ENCODE results near the gene ALDH1A1.

Gene ALDH1A1

GRCh38 chr9:72979405-72980100 lies 26.7 kb upstream of the ALDH1A1 start:
- no peak for DNase-seq (ENCODE audit: low read depth in 2 of 2)

- DNase-seq (ENCODE audit: low read depth in 2 of 2), result no peak
These were observed 25.9 kb upstream of the ALDH1A1 start for GRCh38 chr9:72978744-72979143.

GRCh38 chr9:72977670-72978069 lies 24.8 kb upstream of the ALDH1A1 start:
- DNase-seq (ENCODE audit: low read depth in 2 of 2), result no peak

GRCh38 chr9:72974501-72974900 lies 21.6 kb upstream of the ALDH1A1 start:
- no peak for DNase-seq (ENCODE audit: low read depth in 2 of 2)

- no peak for DNase-seq (ENCODE audit: low read depth in 2 of 2)
These were observed 19.8 kb upstream of the ALDH1A1 start for GRCh38 chr9:72972636-72973035.

GRCh38 chr9:72971411-72971810 lies 18.6 kb upstream of the ALDH1A1 start:
- DNase-seq (ENCODE audit: low read depth in 2 of 2), result no peak

DNA sequence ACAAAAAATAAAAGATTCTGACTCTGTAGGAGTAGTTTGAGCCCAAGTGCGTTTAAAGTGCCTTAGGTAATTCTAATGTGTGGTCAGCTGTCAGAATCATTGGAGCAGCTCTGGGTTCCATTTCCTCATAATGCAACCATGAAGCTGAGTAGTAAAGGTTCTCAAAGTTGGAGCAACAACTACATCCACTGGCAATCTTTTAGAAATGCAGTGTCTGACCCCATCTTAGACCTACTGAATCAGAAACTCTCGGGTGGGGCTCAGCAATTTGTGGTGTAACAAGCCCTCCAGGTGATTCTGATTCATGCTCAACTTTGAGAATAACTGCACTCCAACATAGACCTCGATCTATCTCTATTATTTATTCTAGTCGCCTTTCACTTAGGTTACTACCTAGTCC lies 7.6 kb upstream of the ALDH1A1 start:
- no peak for DNase-seq (ENCODE audit: low read depth in 2 of 2)

DNA sequence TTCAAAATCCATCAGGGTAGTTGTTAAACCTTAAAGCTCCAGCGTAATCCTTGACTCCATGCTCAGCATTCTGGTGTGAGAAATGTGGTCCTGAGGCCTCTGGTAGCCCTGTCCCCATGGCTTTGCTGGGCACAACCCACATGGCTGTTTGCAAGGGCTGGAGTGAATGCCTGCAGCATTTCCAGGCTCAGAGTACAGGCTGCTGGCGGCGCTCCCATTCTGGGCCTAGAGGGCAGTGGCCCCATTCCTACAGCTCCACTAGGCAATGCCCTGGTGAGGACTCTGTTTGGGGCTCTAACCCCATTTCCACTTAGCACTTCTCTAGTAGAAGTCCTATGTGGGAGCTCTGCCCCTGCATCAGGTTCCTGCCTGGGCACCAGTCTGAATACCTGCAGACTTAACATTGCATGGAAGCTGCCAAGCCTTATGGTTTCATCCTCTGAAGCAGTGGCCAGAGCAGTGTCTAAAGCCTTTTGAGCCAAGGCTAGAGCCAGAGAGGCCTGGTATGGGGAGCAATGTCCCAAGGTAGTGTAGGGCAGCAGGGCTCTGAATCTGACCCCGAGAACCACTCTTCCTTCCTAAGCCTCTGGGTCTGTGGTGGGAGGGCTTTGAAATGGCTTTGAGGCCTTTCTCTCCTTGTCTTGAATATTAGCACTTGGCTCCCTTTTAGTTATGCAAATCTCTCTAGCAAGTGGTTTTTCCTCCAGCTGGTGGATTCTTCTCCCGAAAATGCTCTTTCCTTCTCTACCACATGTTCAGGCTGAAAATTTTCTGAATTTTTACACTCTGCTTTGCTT lies 5.8 kb upstream of the ALDH1A1 start:
- DNase-seq (ENCODE audit: low read depth in 2 of 2), result no peak

GRCh38 chr9:72955571-72955970 lies 2.7 kb upstream of the ALDH1A1 start:
- no peak for DNase-seq (ENCODE audit: low read depth in 2 of 2)

DNA sequence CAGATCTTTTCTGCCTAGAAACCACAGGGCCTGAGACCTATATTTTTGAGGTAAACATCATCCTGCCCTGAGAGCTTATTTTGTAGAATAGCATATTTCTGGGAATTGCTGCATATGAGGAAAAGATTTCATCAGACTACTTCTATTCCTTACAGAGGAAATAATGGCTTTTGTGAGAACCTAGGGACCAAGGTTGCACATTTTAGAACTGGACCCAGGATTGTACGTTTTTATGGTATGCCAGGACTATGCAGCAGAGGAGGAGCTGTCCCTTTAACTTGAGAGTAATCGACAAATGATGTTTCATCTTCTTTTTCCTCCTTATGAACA lies 2.2 kb upstream of the ALDH1A1 start:
- no peak for DNase-seq (ENCODE audit: low read depth in 2 of 2)

GRCh38 chr9:72954431-72955125 lies 1.7 kb upstream of the ALDH1A1 start:
- DNase-seq (ENCODE audit: low read depth in 2 of 2), result no peak

- DNase-seq (ENCODE audit: low read depth in 2 of 2), result no peak
These were observed 517 bp downstream of the ALDH1A1 start for GRCh38 chr9:72952381-72952690.

- no peak for DNase-seq (ENCODE audit: low read depth in 2 of 2)
These were observed 1.1 kb downstream of the ALDH1A1 start for GRCh38 chr9:72951520-72952380.

- no peak for DNase-seq (ENCODE audit: low read depth in 2 of 2)
These were observed 1.9 kb downstream of the ALDH1A1 start for GRCh38 chr9:72950875-72951442.

- no peak for DNase-seq (ENCODE audit: low read depth in 2 of 2)
These were observed 2.9 kb downstream of the ALDH1A1 start for GRCh38 chr9:72949918-72950325.

DNA sequence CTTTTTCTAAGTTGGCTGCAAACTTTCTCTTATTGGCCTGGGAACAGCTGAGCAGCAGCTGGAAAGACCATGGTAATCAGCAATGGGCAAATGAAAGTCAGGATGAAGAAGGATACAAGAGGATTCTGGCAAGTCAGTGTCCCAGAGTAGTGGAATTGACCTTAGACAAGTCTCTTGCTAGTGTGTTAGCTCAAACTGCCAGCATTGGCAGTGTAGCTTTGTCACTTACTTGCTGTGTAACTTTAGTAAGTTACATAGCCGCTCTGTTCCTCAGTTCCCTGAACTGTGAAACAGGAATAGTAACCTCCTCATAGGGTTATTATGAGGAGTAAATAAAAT lies 3.6 kb downstream of the ALDH1A1 start:
- no peak for DNase-seq (ENCODE audit: low read depth in 2 of 2)

DNA sequence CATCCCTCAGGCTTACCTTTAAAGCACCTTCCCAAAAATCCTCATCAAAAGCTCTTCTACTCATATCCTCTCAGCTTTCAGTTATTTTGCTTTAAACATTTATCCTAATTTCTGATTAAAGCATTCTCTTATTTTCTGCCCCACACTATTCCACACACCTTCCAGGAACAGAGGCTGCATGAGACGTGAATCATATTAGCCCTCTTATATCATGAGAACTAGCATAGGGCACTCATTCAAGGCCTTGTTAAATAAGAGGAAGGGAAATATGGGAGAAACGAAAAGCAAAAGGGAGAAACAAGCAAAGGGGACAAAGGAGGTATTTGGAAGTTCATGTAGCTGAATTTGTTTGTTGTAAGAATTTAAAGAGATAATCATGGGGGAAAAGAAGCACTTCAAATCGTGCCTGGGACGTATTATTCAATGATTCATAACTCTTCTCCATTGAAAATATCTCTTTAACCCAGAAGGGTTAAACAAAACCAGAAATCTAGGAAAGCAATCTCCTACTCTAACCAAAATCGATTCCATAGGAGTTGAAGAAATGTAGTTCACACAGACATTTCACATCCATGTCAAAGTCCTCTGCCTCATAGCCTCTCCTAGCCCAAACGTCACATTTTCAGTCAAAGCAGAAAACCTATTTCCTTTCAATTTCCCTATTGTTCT lies 4.1 kb downstream of the ALDH1A1 start:
- no peak for DNase-seq (ENCODE audit: low read depth in 2 of 2)

- DNase-seq (ENCODE audit: low read depth in 2 of 2), result no peak
These were observed 4.8 kb downstream of the ALDH1A1 start for GRCh38 chr9:72947984-72948465.

- no peak for DNase-seq (ENCODE audit: low read depth in 2 of 2)
These were observed 6.0 kb downstream of the ALDH1A1 start for GRCh38 chr9:72946821-72947220.

DNA sequence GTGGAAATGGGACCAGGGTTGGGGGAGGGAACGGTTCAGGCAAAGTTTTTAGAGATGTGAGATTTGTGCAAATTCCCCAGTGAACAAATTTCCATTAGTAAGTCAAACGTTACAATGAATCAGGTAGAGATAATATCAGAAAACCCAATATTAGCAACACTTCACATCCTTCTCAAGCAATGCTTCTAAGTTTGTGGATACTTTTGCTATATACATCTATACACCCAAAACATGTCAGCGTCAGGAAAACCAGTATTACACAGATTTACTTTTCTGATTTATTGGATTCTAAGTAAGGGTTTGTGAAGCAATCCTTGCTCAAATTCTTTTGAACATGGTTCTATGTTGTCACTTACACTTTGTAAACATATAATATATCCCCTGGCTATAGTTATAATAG lies 6.5 kb downstream of the ALDH1A1 start:
- no peak for DNase-seq (ENCODE audit: low read depth in 2 of 2)

DNA sequence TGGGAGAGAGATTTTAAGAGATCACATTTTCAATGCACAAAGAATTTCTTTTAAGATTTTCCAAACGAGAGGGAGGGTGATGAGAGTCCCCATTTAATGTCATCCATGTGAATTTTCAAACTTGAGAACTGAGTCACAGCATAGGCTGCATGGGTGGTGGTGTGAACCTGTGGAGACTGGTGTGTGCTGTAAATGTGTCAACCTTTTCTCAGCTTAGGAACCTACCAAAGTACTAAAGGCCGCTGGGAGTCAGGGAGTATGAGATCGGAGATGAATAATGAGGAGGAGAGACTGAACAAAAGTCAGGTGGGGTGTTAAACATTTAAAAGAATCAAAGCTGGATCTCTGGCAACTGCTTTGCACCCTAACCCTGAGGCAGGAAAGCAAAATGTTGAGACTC lies 7.5 kb downstream of the ALDH1A1 start:
- DNase-seq (ENCODE audit: low read depth in 2 of 2), result no peak

Data from fibroblast of skin of left quadriceps (primary cell).